Chondrocyte (in vitro differentiated cells): ENCODE results near the gene HOMER2. TPM values are rescaled to one million over a fixed set of nuclear protein-coding genes. Genes with fewer than 3 reads are reported as not detected.

Source experiments
- DNase-seq: peaks from one replicate; pipeline ENCODE4 v3.0.0; 2021; ENCODE audit warnings: mixed read lengths, low spot score
- H3K27ac Mint-ChIP-seq: one replicate; pipeline ENCODE4 v1.8.0; 2021; ENCODE audit warnings: mild to moderate bottlenecking, moderate library complexity, mixed read lengths; ENCODE audit not compliant: unreplicated experiment
- H3K27me3 Mint-ChIP-seq: 2 replicates; pipeline ENCODE4 v1.8.0; 2021; ENCODE audit warnings: low read depth, mixed read lengths
- H3K36me3 Mint-ChIP-seq: 2 replicates; pipeline ENCODE4 v1.8.0; 2021; ENCODE audit warnings: low read depth, mixed read lengths
- H3K4me1 Mint-ChIP-seq: 2 replicates; pipeline ENCODE4 v1.8.0; 2021; ENCODE audit warnings: low read depth, mild to moderate bottlenecking, mixed read lengths
- H3K4me3 Mint-ChIP-seq: one replicate; pipeline ENCODE4 v1.8.0; 2021; ENCODE audit warnings: mild to moderate bottlenecking, moderate library complexity, mixed read lengths; ENCODE audit not compliant: unreplicated experiment
- H3K9me3 Mint-ChIP-seq: 2 replicates; pipeline ENCODE4 v1.8.0; 2021; ENCODE audit warnings: low read depth, mixed read lengths
- total RNA-seq: library from RNA; stranded (reverse); gene quantifications from 3 replicates; pipeline ENCODE4 v1.2.1, GENCODE V29; 2021
- TF ChIP-seq, protein P1 (sequence below): fragments of 200-600 bp; sonication (generic); IDR thresholded peaks from 2 replicates; pipeline ENCODE4 v1.5.0; 2021; ENCODE audit warnings: antibody characterized with exemption, mild to moderate bottlenecking, moderate library complexity

HOMER2 gene
- total RNA-seq, 1 donor from 2014 or later = 6.1 TPM

DNA sequence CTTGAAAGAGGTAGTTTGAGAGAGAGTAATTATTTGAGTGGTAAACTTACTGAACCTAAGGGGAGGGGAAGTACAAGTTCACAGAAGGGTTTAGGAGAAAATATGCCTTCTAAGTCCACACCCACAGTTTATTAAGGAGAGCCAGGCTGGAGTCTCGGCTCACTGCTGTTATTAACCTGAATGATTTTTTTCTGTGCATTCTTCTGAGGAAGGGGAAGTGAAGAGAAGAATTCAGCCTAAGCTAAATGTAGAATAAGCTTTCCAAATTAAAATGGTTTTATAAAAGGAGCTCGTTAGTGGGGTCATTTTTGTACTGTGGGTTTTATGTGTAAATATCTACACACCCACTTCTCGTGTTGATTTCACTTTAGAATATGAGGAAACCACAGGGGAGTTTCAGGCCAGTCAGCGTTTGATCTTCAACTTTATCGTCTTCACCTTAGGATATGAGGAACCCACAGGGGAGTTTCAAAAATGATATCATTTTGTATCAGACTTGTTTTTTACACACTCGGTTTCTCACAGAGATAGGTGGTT, 141.6 kb downstream of the HOMER2 start:
- H3K9me3 Mint-ChIP-seq = no peaks in the 10 kb centered on the region
- peaks cover 37% of the 10 kb centered on the region for H3K4me1 Mint-ChIP-seq
- no peak for DNase-seq
- H3K27me3 Mint-ChIP-seq = no peaks in the 10 kb centered on the region
- TF ChIP-seq, protein P1, sequence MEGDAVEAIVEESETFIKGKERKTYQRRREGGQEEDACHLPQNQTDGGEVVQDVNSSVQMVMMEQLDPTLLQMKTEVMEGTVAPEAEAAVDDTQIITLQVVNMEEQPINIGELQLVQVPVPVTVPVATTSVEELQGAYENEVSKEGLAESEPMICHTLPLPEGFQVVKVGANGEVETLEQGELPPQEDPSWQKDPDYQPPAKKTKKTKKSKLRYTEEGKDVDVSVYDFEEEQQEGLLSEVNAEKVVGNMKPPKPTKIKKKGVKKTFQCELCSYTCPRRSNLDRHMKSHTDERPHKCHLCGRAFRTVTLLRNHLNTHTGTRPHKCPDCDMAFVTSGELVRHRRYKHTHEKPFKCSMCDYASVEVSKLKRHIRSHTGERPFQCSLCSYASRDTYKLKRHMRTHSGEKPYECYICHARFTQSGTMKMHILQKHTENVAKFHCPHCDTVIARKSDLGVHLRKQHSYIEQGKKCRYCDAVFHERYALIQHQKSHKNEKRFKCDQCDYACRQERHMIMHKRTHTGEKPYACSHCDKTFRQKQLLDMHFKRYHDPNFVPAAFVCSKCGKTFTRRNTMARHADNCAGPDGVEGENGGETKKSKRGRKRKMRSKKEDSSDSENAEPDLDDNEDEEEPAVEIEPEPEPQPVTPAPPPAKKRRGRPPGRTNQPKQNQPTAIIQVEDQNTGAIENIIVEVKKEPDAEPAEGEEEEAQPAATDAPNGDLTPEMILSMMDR = no peak
- H3K36me3 Mint-ChIP-seq = peaks cover 11% of the 10 kb centered on the region
- H3K4me3 Mint-ChIP-seq = peak overlapping the region; percentile 77
- H3K27ac Mint-ChIP-seq = peak overlapping the region; percentile 81

DNA sequence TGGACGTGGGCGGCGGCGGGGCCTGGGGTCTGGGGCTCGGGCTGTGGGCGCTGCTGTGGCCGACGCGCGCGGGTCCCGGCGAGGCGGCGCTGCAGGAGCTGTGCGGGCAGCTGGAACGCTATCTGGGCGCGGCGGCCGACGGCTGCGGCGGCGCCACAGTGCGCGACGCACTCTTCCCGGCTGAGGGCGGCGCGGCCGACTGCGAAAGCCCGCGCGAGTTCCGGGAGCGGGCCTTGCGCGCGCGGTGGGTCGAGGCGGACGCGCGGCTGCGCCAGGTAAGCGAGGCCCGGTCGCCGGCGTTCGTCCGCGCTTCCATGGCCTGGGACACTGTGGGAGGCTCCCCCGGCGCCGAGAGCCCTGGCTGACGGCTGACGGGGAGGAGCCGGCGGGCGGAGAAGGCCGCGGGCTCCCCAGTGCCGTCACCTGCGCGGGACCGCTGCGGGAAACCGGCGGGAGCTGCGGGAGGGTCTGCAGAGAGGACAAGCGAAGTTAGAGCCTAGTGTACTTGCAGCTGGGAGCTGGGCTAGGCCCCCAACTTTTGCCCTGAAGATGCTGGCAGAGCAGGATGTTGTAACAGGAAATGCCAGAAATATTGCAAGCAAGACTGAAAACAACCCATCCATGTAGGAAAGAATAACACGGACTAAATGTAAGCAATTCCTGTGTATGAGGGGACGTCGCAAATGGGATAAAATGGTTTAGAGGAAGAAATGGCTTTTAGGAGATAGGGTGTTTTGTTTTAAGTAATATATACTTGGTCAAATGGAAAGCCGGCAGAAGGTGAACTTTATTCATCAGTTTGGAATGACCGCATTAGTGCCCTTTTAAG, 142.2 kb downstream of the HOMER2 start:
- Mint-ChIP-seq H3K27ac (peak overlapping the region; percentile 81), H3K36me3 (peaks cover 8% of the 10 kb centered on the region), H3K4me3 (peak overlapping the region; percentile 77), H3K27me3 (no peaks in the 10 kb centered on the region), H3K4me1 (peaks cover 42% of the 10 kb centered on the region), H3K9me3 (no peaks in the 10 kb centered on the region)
- DNase-seq = no peak
- TF ChIP-seq, protein P1 = peak; percentile 11

DNA sequence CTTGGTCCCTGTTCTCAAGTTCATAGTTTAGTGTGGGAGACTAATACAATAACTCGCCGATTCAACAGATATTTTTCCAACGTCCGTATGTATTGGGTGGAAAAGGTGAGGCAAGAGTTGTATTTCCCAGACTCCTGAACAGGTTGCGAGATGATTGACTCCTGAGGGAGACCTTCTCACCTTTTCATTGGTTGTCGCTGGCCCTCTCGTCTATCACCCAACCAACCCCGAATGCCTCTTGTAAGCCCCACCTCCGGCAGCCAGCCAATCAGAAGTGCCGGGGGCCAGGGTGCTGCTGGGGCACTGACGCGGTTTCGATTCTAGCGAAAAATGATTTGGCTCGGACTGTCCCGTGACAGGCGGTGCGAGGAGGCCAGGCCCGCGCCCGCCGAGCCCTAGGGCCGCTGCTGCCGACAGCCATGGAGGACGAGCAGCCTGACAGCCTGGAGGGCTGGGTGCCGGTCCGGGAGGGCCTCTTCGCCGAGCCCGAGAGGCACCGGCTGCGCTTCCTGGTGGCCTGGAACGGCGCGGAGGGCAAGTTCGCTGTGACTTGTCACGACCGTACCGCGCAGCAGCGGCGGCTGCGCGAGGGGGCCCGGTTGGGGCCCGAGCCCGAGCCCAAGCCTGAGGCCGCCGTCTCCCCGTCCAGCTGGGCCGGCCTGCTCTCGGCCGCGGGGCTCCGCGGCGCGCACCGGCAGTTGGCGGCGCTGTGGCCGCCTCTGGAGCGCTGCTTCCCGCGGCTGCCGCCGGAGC, 143.0 kb downstream of the HOMER2 start, which contains the start of gene WHAMM:
Gene WHAMM (plus strand): TSS at position 321 of the 753 bp plus-strand sequence. CDS start 99 bp downstream, at position 420.
- TF ChIP-seq, protein P1 = peak; percentile 65
- peaks cover 6% of the 10 kb centered on the region for H3K36me3 Mint-ChIP-seq
- H3K4me3 Mint-ChIP-seq = peak within 1 kb of the TSS; percentile 77
- peak within 1 kb of the TSS; percentile 86 for H3K27ac Mint-ChIP-seq
- peaks cover 42% of the 10 kb centered on the region for H3K4me1 Mint-ChIP-seq
- peak; percentile 99 for DNase-seq
- no peaks in the 10 kb centered on the region for H3K27me3 Mint-ChIP-seq
- H3K9me3 Mint-ChIP-seq = no peaks in the 10 kb centered on the region

DNA sequence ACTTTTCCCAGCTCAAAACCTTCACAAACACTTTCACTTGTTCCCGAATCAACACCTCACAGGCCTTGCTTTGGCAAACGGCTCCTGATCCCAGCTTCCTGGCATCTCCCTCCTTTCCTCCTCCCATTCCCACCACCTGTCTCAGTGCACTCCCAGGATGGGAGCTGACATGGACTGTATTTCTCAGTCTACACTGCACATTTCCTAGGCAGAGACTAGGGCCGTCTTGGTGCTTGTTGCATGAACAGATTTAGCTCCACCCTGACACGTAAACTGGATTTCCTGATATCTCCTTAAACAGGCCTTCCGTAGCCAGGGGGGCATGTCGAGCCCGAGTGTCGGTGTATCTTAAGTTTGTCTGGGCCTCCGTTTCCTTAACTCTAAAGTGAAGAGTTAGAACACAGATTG, 143.9 kb downstream of the HOMER2 start:
- peaks cover 2% of the 10 kb centered on the region for H3K36me3 Mint-ChIP-seq
- no peaks in the 10 kb centered on the region for H3K9me3 Mint-ChIP-seq
- TF ChIP-seq, protein P1 = no peak
- no peak overlapping the region for H3K27ac Mint-ChIP-seq
- H3K4me1 Mint-ChIP-seq = peaks cover 44% of the 10 kb centered on the region
- DNase-seq = no peak
- H3K4me3 Mint-ChIP-seq = peak overlapping the region; percentile 73
- no peaks in the 10 kb centered on the region for H3K27me3 Mint-ChIP-seq
